H1 (cell line): ENCODE data around the gene PHLDA1. TPM values are rescaled to one million over a fixed set of nuclear protein-coding genes. Genes with fewer than 3 reads are reported as not detected.

Experiments
- CTCF ChIA-PET: fragments of 300-600 bp; sonication (Branson Sonifier 250); formaldehyde crosslinking; loops from one replicate; lab custom pipeline; 2021; ENCODE audit not compliant: partially characterized antibody; lab: Charles Lee
- POLR2A ChIA-PET: fragments of 300-600 bp; sonication (Branson Sonifier 250); formaldehyde crosslinking; loops from one replicate; lab custom pipeline; 2021; ENCODE audit warnings: inconsistent platforms; ENCODE audit not compliant: partially characterized antibody; lab: Charles Lee
- DNase-seq, 2 experiments: peaks; one replicate each; pipeline versions ENCODE4 v3.0.0 to v3.0.0-alpha.2; 2010 to 2022; ENCODE audit warnings: low spot score in 2 of 2, low read depth in 1 of 2, mixed read lengths in 1 of 2
- FAIRE-seq: peaks from 2 replicates; lab custom pipeline; 2011; peaks lifted over from hg19 to GRCh38; lab: Jason Lieb, UNC
- H2AFZ ChIP-seq: 2 replicates; pipeline ENCODE4 v1.8.1; 2012; ENCODE audit warnings: low read length, inconsistent platforms
- H2AK5ac ChIP-seq: 2 replicates; pipeline ENCODE4 v1.6.1; 2013; ENCODE audit warnings: low read depth, low read length
- H2BK120ac ChIP-seq: replicated peaks from 2 replicates; pipeline ENCODE3; 2013; ENCODE audit warnings: low read depth, low read length, inconsistent platforms
- H2BK12ac ChIP-seq: 2 replicates; pipeline ENCODE4 v1.6.1; 2013; ENCODE audit warnings: low read depth, low read length
- H2BK15ac ChIP-seq: 2 replicates; pipeline ENCODE4 v1.6.1; 2013; ENCODE audit warnings: low read length
- H2BK20ac ChIP-seq: 2 replicates; pipeline ENCODE4 v1.6.1; 2013; ENCODE audit warnings: low read length
- H2BK5ac ChIP-seq: 2 replicates; pipeline ENCODE4 v1.6.1; 2013; ENCODE audit warnings: low read depth, low read length
- H3K14ac ChIP-seq: 2 replicates; pipeline ENCODE4 v1.6.1; 2013; ENCODE audit warnings: inconsistent platforms; ENCODE audit not compliant: insufficient read length
- H3K18ac ChIP-seq: 2 replicates; pipeline ENCODE4 v1.6.1; 2013; ENCODE audit warnings: low read length; ENCODE audit errors: extremely low read depth
- H3K23ac ChIP-seq: 2 replicates; pipeline ENCODE4 v1.6.1; 2013; ENCODE audit warnings: inconsistent platforms; ENCODE audit not compliant: insufficient read length
- H3K23me2 ChIP-seq: 2 replicates; pipeline ENCODE4 v1.6.1; 2013; ENCODE audit warnings: low read depth, low read length
- H3K27ac ChIP-seq: 2 replicates; pipeline ENCODE4 v1.6.1; 2011; ENCODE audit warnings: low read depth, low read length, inconsistent platforms
- H3K27me3 ChIP-seq, 4 experiments: replicated peaks in 1 of 4; 1 replicate in 1 of 4; 2 replicates in 3 of 4; pipeline versions ENCODE4 v1.6.1 to v1.8.1; 2011 to 2013; ENCODE audit warnings: low read length in 3 of 4, mild to moderate bottlenecking in 3 of 4, inconsistent platforms in 2 of 4, mixed read lengths in 2 of 4, moderate library complexity in 1 of 4; ENCODE audit not compliant: control insufficient read depth in 3 of 4, insufficient read depth in 3 of 4; ENCODE audit errors: extremely low read depth in 1 of 4
- H3K36me3 ChIP-seq, 4 experiments: 2 replicates each; pipeline versions ENCODE4 v1.6.1 to v1.8.1; 2011 to 2013; ENCODE audit warnings: mild to moderate bottlenecking in 4 of 4, low read length in 3 of 4, moderate library complexity in 2 of 4, control low read depth in 1 of 4, inconsistent platforms in 1 of 4; ENCODE audit not compliant: insufficient read depth in 4 of 4, control insufficient read depth in 2 of 4
- H3K4ac ChIP-seq: replicated peaks from 2 replicates; pipeline ENCODE3; 2013; ENCODE audit warnings: low read length, low read depth, mixed read lengths, inconsistent platforms; ENCODE audit not compliant: insufficient read length
- H3K4me1 ChIP-seq, 4 experiments: replicated peaks in 1 of 4; 1 replicate in 1 of 4; 2 replicates in 3 of 4; pipeline versions ENCODE4 v1.6.1 to v1.8.1; 2011 to 2013; ENCODE audit warnings: low read length in 3 of 4, inconsistent platforms in 2 of 4, mixed read lengths in 1 of 4; ENCODE audit not compliant: insufficient read depth in 4 of 4, control insufficient read depth in 3 of 4
- H3K4me2 ChIP-seq, 2 experiments: 2 replicates each; pipeline versions ENCODE4 v1.6.1 to v1.8.1; 2011 to 2013; ENCODE audit warnings: low read depth in 2 of 2, low read length in 2 of 2, control low read depth in 1 of 2, inconsistent platforms in 1 of 2, mild to moderate bottlenecking in 1 of 2; ENCODE audit not compliant: insufficient read depth in 1 of 2
- H3K4me3 ChIP-seq, 4 experiments: fragments of 200-600, 300-600 bp in 1 of 4; sonication (generic), shearing (Covaris generic), sonication (Bioruptor Twin) in 1 of 4; 2 replicates each; pipeline versions ENCODE4 v1.5.1 to v1.8.1; 2011 to 2016; ENCODE audit warnings: low read length in 4 of 4, low read depth in 3 of 4, control low read depth in 2 of 4, inconsistent platforms in 2 of 4, mild to moderate bottlenecking in 2 of 4, mixed read lengths in 1 of 4, moderate library complexity in 1 of 4; ENCODE audit not compliant: insufficient read depth in 2 of 4; ENCODE audit errors: extremely low read depth in 1 of 4
- H3K56ac ChIP-seq: replicated peaks from 2 replicates; pipeline ENCODE3; 2013; ENCODE audit warnings: low read depth, mild to moderate bottlenecking, mixed read lengths, low read length, inconsistent platforms; ENCODE audit not compliant: insufficient read length
- H3K79me1 ChIP-seq: 2 replicates; pipeline ENCODE4 v1.6.1; 2013; ENCODE audit warnings: low read depth, low read length, control low read depth
- H3K79me2 ChIP-seq, 2 experiments: 2 replicates each; pipeline versions ENCODE4 v1.6.1 to v1.8.1; 2012 to 2013; ENCODE audit warnings: low read length in 2 of 2, mild to moderate bottlenecking in 2 of 2, inconsistent platforms in 1 of 2; ENCODE audit not compliant: insufficient read depth in 2 of 2, control insufficient read depth in 1 of 2
- H3K9ac ChIP-seq, 4 experiments: replicated peaks in 1 of 4; 1 replicate in 1 of 4; 2 replicates in 3 of 4; pipeline versions ENCODE4 v1.6.1 to v1.8.1; 2011 to 2013; ENCODE audit warnings: low read depth in 3 of 4, low read length in 3 of 4, control low read depth in 2 of 4, mild to moderate bottlenecking in 2 of 4, moderate library complexity in 2 of 4, inconsistent platforms in 1 of 4; ENCODE audit errors: extremely low read depth in 1 of 4
- H3K9me3 ChIP-seq, 2 experiments: 2 replicates each; pipeline versions ENCODE4 v1.6.1 to v1.8.1; 2012 to 2013; ENCODE audit warnings: mild to moderate bottlenecking in 2 of 2, moderate library complexity in 2 of 2, control low read depth in 1 of 2, inconsistent platforms in 1 of 2, low read depth in 1 of 2, low read length in 1 of 2, mixed read lengths in 1 of 2; ENCODE audit not compliant: insufficient read depth in 2 of 2
- H4K20me1 ChIP-seq, 2 experiments: replicated peaks in 1 of 2; 2 replicates each; pipeline versions ENCODE3 to v1.8.1; 2011 to 2013; ENCODE audit warnings: inconsistent platforms in 2 of 2, low read length in 2 of 2, mild to moderate bottlenecking in 1 of 2; ENCODE audit not compliant: insufficient read depth in 2 of 2, control insufficient read depth in 1 of 2
- H4K5ac ChIP-seq: 2 replicates; pipeline ENCODE4 v1.6.1; 2013; ENCODE audit warnings: low read length, low read depth, mixed read lengths, inconsistent platforms; ENCODE audit not compliant: insufficient read length
- H4K8ac ChIP-seq: 2 replicates; pipeline ENCODE4 v1.8.0; 2013; ENCODE audit warnings: mild to moderate bottlenecking, moderate library complexity, low read length, inconsistent platforms; ENCODE audit not compliant: insufficient read depth; ENCODE audit errors: extremely low read depth
- H4K91ac ChIP-seq: replicated peaks from 2 replicates; pipeline ENCODE3; 2013; ENCODE audit warnings: low read length, mixed read lengths, inconsistent platforms; ENCODE audit not compliant: insufficient read length
- NANOG ChIP-seq: IDR thresholded peaks from 2 replicates; pipeline ENCODE4 v1.6.1; 2011; ENCODE audit warnings: low read length, low read depth, mild to moderate bottlenecking, inconsistent platforms; ENCODE audit not compliant: insufficient read depth, poor library complexity, severe bottlenecking
- NRF1 ChIP-seq: IDR thresholded peaks from 2 replicates; pipeline ENCODE4 v1.6.1; 2011; ENCODE audit warnings: mild to moderate bottlenecking, low read depth, low read length, improper control_type of control experiment
- PHF8 ChIP-seq: fragments of 200-600 bp; sonication (generic); conservative IDR thresholded peaks from 2 replicates; pipeline ENCODE4 v1.7.1; 2012; ENCODE audit warnings: low read depth, mild to moderate bottlenecking, inconsistent platforms, low read length, moderate library complexity
- SAP30 ChIP-seq: fragments of 300-600 bp; sonication (generic); IDR thresholded peaks from 2 replicates; pipeline ENCODE4 v1.7.1; 2012; ENCODE audit warnings: low read length, moderate library complexity, mild to moderate bottlenecking, inconsistent platforms; ENCODE audit not compliant: insufficient read depth, insufficient replicate concordance
- SP1 ChIP-seq: IDR thresholded peaks from 2 replicates; pipeline ENCODE4 v1.6.1; 2011; ENCODE audit warnings: low read depth, low read length
- SP4 ChIP-seq: IDR thresholded peaks from 2 replicates; pipeline ENCODE4 v1.6.1; 2012; ENCODE audit warnings: low read length, inconsistent platforms
- TEAD4 ChIP-seq: IDR thresholded peaks from 2 replicates; pipeline ENCODE4 v1.6.1; 2012; ENCODE audit warnings: low read depth, low read length, inconsistent platforms, mixed read lengths
- WGBS, 2 experiments: shearing (Covaris generic) in 1 of 2; methylation state at CpG; one replicate each; pipeline versions ENCODE4 v1.1.6 to v1.1.7; 2013 to 2015; ENCODE audit warnings: low lambda C conversion rate in 2 of 2, mixed read lengths in 2 of 2, inconsistent platforms in 1 of 2, low coverage in 1 of 2, missing lambda C conversion rate in 1 of 2; ENCODE audit not compliant: insufficient replicate concordance in 2 of 2, insufficient coverage in 1 of 2, insufficient read length in 1 of 2; ENCODE audit errors: extremely low coverage in 1 of 2, missing lambda C conversion rate in 1 of 2; 5-methylcytosine and 5-hydroxymethylcytosine counted together
- polyA plus RNA-seq, 7 experiments: library from polyadenylated mRNA; depleted of rRNA in 3 of 7; stranded (reverse) in 5 of 7; unstranded in 2 of 7; fragments of >200 nt in 5 of 7; fragments of 200-250 nt in 2 of 7; gene quantifications; 1 replicate in 5 of 7; 2 replicates in 1 of 7; 4 replicates in 1 of 7; pipeline versions ENCODE4 v1.2.1 to v1.2.3, GENCODE V29; 2011 to 2013; ENCODE audit warnings: missing spikeins in 2 of 7, mixed read lengths in 2 of 7
- total RNA-seq: library from RNA; stranded (reverse); fragmentation: NEBNext Ultra II Directional; extraction: Animal tissue kit (Norgen Biotek cat#: 25700); gene quantifications from 2 replicates; pipeline ENCODE4 v1.2.1, GENCODE V29; 2021
- TF ChIP-seq, protein P1 (sequence below), 3 experiments: IDR thresholded peaks; 1 replicate in 2 of 3; 2 replicates in 1 of 3; pipeline versions ENCODE4 v1.5.1 to v1.6.1; 2011; ENCODE audit warnings: low read length in 3 of 3, mild to moderate bottlenecking in 3 of 3, inconsistent platforms in 2 of 3, low read depth in 1 of 3, moderate library complexity in 1 of 3; ENCODE audit not compliant: insufficient read depth in 1 of 3; ENCODE audit errors: control extremely low read depth in 1 of 3

The PHLDA1 gene
- total and polyA plus RNA-seq, 2 of the 8 experiments (the other 6 are each of a cell fraction or from before 2014, with no cell fraction given), result 18.9 to 19.4 TPM

DNA sequence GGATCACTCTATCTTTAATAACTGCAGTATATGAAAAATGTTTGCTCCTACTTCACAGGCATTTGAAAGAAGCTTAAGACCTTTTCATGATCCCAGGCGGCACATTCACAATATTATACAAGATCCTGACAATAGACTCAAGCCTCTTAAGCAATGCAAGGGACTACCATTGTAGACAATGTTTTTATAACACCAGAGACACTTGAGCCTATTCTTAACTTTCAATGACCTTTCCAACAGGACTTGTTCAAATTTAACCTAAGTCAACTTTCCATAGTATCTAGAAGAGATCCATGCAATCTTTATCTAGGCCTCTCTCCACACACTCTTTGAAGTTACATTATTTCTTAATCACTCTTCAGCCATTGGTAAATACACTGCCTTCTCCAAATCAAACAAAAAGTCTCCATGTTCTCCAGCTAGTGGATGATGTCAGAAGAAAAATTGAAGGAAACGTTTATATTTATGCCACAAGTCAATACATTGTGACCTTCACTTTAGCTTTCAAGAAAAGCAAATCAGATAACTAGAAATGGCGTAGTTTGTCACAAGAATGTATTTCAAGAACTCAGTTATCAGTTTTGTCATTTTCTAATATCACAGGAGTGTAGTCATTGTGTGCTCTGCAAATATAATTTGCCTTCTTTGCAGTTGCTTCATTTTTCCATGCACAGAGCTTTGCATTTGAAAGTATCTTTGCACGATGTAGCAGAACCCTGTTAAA, 41.2 kb downstream of the PHLDA1 start:
- no peak overlapping the region for H2BK15ac ChIP-seq
- no peaks in the 10 kb centered on the region for H3K23me2 ChIP-seq
- no peak overlapping the region for H3K14ac ChIP-seq
- H3K9me3 ChIP-seq, result no peaks in the 10 kb centered on the region
- POLR2A ChIA-PET, result interaction anchor here (1.0 to 1.4 kb wide), 2 partner anchors 15 to 50 kb away, joined by 3 read pairs; no protein-coding TSS in a partner anchor
- no peak overlapping the region for H3K18ac ChIP-seq
- H3K4me3 ChIP-seq, result no peak overlapping the region
- H3K79me2 ChIP-seq, result no peaks in the 10 kb centered on the region
- H2BK20ac ChIP-seq, result no peak overlapping the region
- CTCF ChIA-PET, result interaction anchor here (0.6 to 1.2 kb wide), 3 partner anchors 30 to 357 kb away, joined by 3 read pairs; no protein-coding TSS in a partner anchor
- no peaks in the 10 kb centered on the region for H4K20me1 ChIP-seq
- no peaks in the 10 kb centered on the region for H3K79me1 ChIP-seq
- H2BK5ac ChIP-seq, result no peak overlapping the region
- FAIRE-seq (no peak), DNase-seq (no peak)
- H3K4me2 ChIP-seq, result no peak overlapping the region
- no peak overlapping the region for H4K5ac ChIP-seq
- H3K36me3 ChIP-seq, result no peaks in the 10 kb centered on the region
- no peak overlapping the region for H2BK120ac ChIP-seq
- H4K8ac ChIP-seq, result no peak overlapping the region
- 92% methylated on average over 4 of the region's 4 CpGs; no CpG with 5 or more reads in 1 of the 2 experiments for WGBS, 2 experiments
- H3K27me3 ChIP-seq, result no peaks in the 10 kb centered on the region
- no peak overlapping the region for H3K23ac ChIP-seq
- no peak overlapping the region for H4K91ac ChIP-seq
- no peak overlapping the region for H3K9ac ChIP-seq
- no peak overlapping the region for H2BK12ac ChIP-seq
- H3K4me1 ChIP-seq, result no peaks in the 10 kb centered on the region
- no peak overlapping the region for H2AK5ac ChIP-seq
- H3K27ac ChIP-seq, result no peak overlapping the region
- H3K56ac ChIP-seq, result no peak overlapping the region
- no peak overlapping the region for H3K4ac ChIP-seq
- no peak overlapping the region for H2AFZ ChIP-seq
- TF ChIP-seq NRF1 (no peak), SP1 (no peak), NANOG (no peak), TEAD4 (no peak), SP4 (no peak), PHF8 (no peak), SAP30 (no peak)
- TF ChIP-seq, protein P1, sequence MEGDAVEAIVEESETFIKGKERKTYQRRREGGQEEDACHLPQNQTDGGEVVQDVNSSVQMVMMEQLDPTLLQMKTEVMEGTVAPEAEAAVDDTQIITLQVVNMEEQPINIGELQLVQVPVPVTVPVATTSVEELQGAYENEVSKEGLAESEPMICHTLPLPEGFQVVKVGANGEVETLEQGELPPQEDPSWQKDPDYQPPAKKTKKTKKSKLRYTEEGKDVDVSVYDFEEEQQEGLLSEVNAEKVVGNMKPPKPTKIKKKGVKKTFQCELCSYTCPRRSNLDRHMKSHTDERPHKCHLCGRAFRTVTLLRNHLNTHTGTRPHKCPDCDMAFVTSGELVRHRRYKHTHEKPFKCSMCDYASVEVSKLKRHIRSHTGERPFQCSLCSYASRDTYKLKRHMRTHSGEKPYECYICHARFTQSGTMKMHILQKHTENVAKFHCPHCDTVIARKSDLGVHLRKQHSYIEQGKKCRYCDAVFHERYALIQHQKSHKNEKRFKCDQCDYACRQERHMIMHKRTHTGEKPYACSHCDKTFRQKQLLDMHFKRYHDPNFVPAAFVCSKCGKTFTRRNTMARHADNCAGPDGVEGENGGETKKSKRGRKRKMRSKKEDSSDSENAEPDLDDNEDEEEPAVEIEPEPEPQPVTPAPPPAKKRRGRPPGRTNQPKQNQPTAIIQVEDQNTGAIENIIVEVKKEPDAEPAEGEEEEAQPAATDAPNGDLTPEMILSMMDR (IDR thresholded peaks at IDR 0.05; ENCODE audit: control extremely low read depth in 1 of 3, insufficient read depth in 1 of 3, low read depth in 1 of 3, low read length in 3 of 3), result no peak
